ENCODE measurements around the gene XXYLT1. TPM values are rescaled to one million over a fixed set of nuclear protein-coding genes. Genes with fewer than 3 reads are reported as not detected.

Gene XXYLT1
- total RNA-seq, 1 donor from 2014 or later, result 9.8 TPM

DNA sequence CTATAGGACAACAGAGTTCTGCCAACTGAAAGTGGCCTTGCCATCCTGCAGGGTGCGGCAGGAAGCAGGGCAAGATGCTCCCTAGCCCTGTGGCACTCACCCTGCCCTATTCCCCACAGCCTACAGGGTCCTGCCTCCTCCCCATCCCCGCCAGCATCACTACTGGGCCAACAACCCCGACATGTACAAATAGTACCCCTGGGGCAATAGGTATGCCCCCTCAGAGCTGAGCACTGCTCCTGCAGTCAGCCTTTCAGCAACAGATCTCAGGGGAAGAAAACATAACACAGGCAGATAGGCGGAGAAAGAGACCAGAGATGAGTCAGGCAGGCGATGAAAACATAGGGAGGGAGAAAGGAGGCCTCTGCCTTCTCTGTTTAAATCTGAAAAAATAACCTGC lies 74.7 kb downstream of the XXYLT1 start:
- TF ChIP-seq CTCF (IDR thresholded peaks at IDR 0.05), result no peak
- no peaks in the 10 kb centered on the region for H3K36me3 ChIP-seq
- H3K27me3 ChIP-seq, result no peaks in the 10 kb centered on the region
- peaks cover 10% of the 10 kb centered on the region for H3K4me1 ChIP-seq
- intact Hi-C loops (cut with DNase I), result no loop called here
- peak; percentile 12 for ATAC-seq
- DNase-seq, result no peak
- no peak overlapping the region for H3K4me3 ChIP-seq
- no peaks in the 10 kb centered on the region for H3K9me3 ChIP-seq
- no peak overlapping the region for H3K27ac ChIP-seq

- Histone ChIP-seq H3K27ac (no peak overlapping the region), H3K4me1 (peaks cover 10% of the 10 kb centered on the region), H3K4me3 (no peak overlapping the region), H3K27me3 (no peaks in the 10 kb centered on the region), H3K9me3 (peaks cover 5% of the 10 kb centered on the region), H3K36me3 (no peaks in the 10 kb centered on the region)
- no peak for ATAC-seq
- DNase-seq, result no peak
- intact Hi-C loops (cut with DNase I), result no loop called here
- no peak for TF ChIP-seq CTCF (IDR thresholded peaks at IDR 0.05)
These were observed 75.4 kb downstream of the XXYLT1 start for GRCh38 chr3:195195321-195196209.

GRCh38 chr3:195194559-195195206 lies 76.3 kb downstream of the XXYLT1 start:
- intact Hi-C loops (cut with DNase I), result no loop called here
- no peak for DNase-seq
- H3K9me3 ChIP-seq, result peaks cover 8% of the 10 kb centered on the region
- peaks cover 10% of the 10 kb centered on the region for H3K4me1 ChIP-seq
- H3K27me3 ChIP-seq, result no peaks in the 10 kb centered on the region
- H3K4me3 ChIP-seq, result no peak overlapping the region
- no peak overlapping the region for H3K27ac ChIP-seq
- no peaks in the 10 kb centered on the region for H3K36me3 ChIP-seq
- TF ChIP-seq CTCF (IDR thresholded peaks at IDR 0.05), result no peak
- ATAC-seq, result no peak

GRCh38 chr3:195191580-195191979 lies 79.4 kb downstream of the XXYLT1 start:
- Histone ChIP-seq H3K4me1 (peaks cover 17% of the 10 kb centered on the region), H3K9me3 (peaks cover 8% of the 10 kb centered on the region), H3K36me3 (no peaks in the 10 kb centered on the region), H3K4me3 (no peak overlapping the region), H3K27me3 (no peaks in the 10 kb centered on the region), H3K27ac (no peak overlapping the region)
- TF ChIP-seq CTCF (IDR thresholded peaks at IDR 0.05), result no peak
- intact Hi-C loops (cut with DNase I), result no loop called here
- ATAC-seq, result no peak
- DNase-seq, result no peak

GRCh38 chr3:195189821-195190220 lies 81.1 kb downstream of the XXYLT1 start:
- no peak for TF ChIP-seq CTCF (IDR thresholded peaks at IDR 0.05)
- DNase-seq, result no peak
- Histone ChIP-seq H3K27me3 (no peaks in the 10 kb centered on the region), H3K4me3 (no peak overlapping the region), H3K9me3 (peaks cover 8% of the 10 kb centered on the region), H3K27ac (no peak overlapping the region), H3K4me1 (peaks cover 7% of the 10 kb centered on the region), H3K36me3 (no peaks in the 10 kb centered on the region)
- ATAC-seq, result no peak
- intact Hi-C loops (cut with DNase I), result no loop called here
